Skeletal muscle tissue (tissue), 4 donors: ENCODE results near the gene PTPN23. TPM values are rescaled to one million over a fixed set of nuclear protein-coding genes. Genes with fewer than 3 reads are reported as not detected.
"Not testable (repeated sequence)": the region's sequence is repeated elsewhere in the genome, so short reads cannot be mapped to it uniquely, and the experiment has no call there.

Experiments
- H3K27ac ChIP-seq: one replicate; pipeline ENCODE4 v1.7.0; 2013; ENCODE audit warnings: mild to moderate bottlenecking, low read depth, low read length, inconsistent platforms
- H3K27me3 ChIP-seq, 3 donors: one replicate each; pipeline ENCODE4 v1.7.0; 2013; ENCODE audit warnings: low read length in 3 of 3; ENCODE audit not compliant: control insufficient read depth in 3 of 3, insufficient read depth in 3 of 3
- H3K36me3 ChIP-seq, 3 donors: one replicate each; pipeline ENCODE4 v1.7.0; 2013; ENCODE audit warnings: low read length in 3 of 3; ENCODE audit not compliant: control insufficient read depth in 3 of 3, insufficient read depth in 3 of 3
- H3K4me1 ChIP-seq, 3 donors: one replicate each; pipeline ENCODE4 v1.7.0; 2013; ENCODE audit warnings: low read length in 3 of 3, mild to moderate bottlenecking in 3 of 3; ENCODE audit not compliant: control insufficient read depth in 3 of 3, insufficient read depth in 3 of 3
- H3K4me3 ChIP-seq, 3 donors: one replicate each; pipeline ENCODE4 v1.7.0; 2013; ENCODE audit warnings: low read length in 3 of 3
- H3K9ac ChIP-seq, 3 donors: one replicate each; pipeline ENCODE4 v1.7.0; 2013; ENCODE audit warnings: low read length in 3 of 3, mild to moderate bottlenecking in 3 of 3, moderate library complexity in 2 of 3, low read depth in 1 of 3
- H3K9me3 ChIP-seq, 3 donors: one replicate each; pipeline ENCODE4 v1.7.0; 2013; ENCODE audit warnings: low read length in 3 of 3; ENCODE audit not compliant: control insufficient read depth in 3 of 3
- total RNA-seq: library from RNA; depleted of rRNA; stranded (reverse); fragments of >200 nt; gene quantifications from one replicate; pipeline ENCODE4 v1.2.3, GENCODE V29; 2014
- donor health status: Osteomylitis.

PTPN23 gene
- total RNA-seq, 1 donor from 2014 or later, result 17.2 TPM

GRCh38 chr3:47459534-47460085 is 78.8 kb downstream of the PTPN23 start:
- H3K9ac ChIP-seq, H3K36me3 ChIP-seq, H3K4me3 ChIP-seq, H3K9me3 ChIP-seq, H3K27ac ChIP-seq, H3K27me3 ChIP-seq: not testable (repeated sequence)
- peaks cover 0 to 12% (median 7%) of the 10 kb centered on the region in 3 donors for H3K4me1 ChIP-seq

Other genes with a start within 250 kb of the PTPN23 start
- gene SETD2, start 216.9 kb upstream of the PTPN23 start, total RNA-seq, result 48.5 TPM
- 2.1 TPM for gene KIF9, start 98.2 kb upstream of the PTPN23 start, total RNA-seq
- 11.5 TPM for gene KLHL18, start 98.1 kb upstream of the PTPN23 start, total RNA-seq
- 53.8 TPM for gene SCAP, start 94.9 kb downstream of the PTPN23 start, total RNA-seq
- 20.9 TPM for gene ELP6, start 132.7 kb downstream of the PTPN23 start, total RNA-seq
- gene CSPG5, start 197.8 kb downstream of the PTPN23 start, total RNA-seq, result 1.0 TPM